A549 (cell line): ENCODE results near the gene TFR2. TPM values are rescaled to one million over a fixed set of nuclear protein-coding genes. Genes with fewer than 3 reads are reported as not detected.
A peak's percentile ranks its signal among the peaks of the same experiment; 100 is the strongest.

Source experiments
- ATAC-seq, 2 experiments: fragments of 200-7000 bp in 1 of 2; fragments of >200 bp in 1 of 2; cut with Nextera tagmentation in 1 of 2; cut with Tn5 transposase in 1 of 2; 3 replicates each; pipeline versions ENCODE4 v1.8.0 to v1.9.1; 2018 to 2020; ENCODE audit warnings: mild to moderate bottlenecking in 1 of 2, moderate library complexity in 1 of 2
- CTCF ChIA-PET: fragments of 300-600 bp; sonication (Branson Sonifier 250); formaldehyde crosslinking; extraction: SDS; loops from one replicate; lab custom pipeline; 2021; ENCODE audit warnings: antibody characterized with exemption, inconsistent platforms; lab: Yijun Ruan, JAX
- POLR2A ChIA-PET: fragments of 350-600 bp; formaldehyde crosslinking; extraction: SDS; loops from one replicate; lab custom pipeline; 2021; ENCODE audit warnings: antibody characterized with exemption, inconsistent platforms; lab: Yijun Ruan, JAX
- DNase-seq, 2 experiments: peaks; one replicate each; pipeline versions ENCODE4 v3.0.0 to v3.0.0-alpha.2; 2011 to 2016; ENCODE audit warnings: low read depth in 1 of 2, low spot score in 1 of 2
- FAIRE-seq: peaks from 2 replicates; lab custom pipeline; 2011; peaks lifted over from hg19 to GRCh38; lab: Jason Lieb, UNC
- H3K27ac ChIP-seq, 2 experiments: fragments of >200 bp; sonication (Bioruptor Twin); formaldehyde crosslinking; 3 replicates each; pipeline ENCODE4 v1.5.1; 2016 to 2017
- H3K4me1 ChIP-seq: fragments of >200 bp; sonication (Bioruptor Twin); formaldehyde crosslinking; 3 replicates; pipeline ENCODE4 v1.6.1; 2016
- H3K4me2 ChIP-seq: fragments of >200 bp; sonication (Bioruptor Twin); formaldehyde crosslinking; 3 replicates; pipeline ENCODE4 v1.6.1; 2016
- H3K4me3 ChIP-seq: fragments of >200 bp; sonication (Bioruptor Twin); formaldehyde crosslinking; 3 replicates; pipeline ENCODE4 v1.5.1; 2016
- H3K9me3 ChIP-seq: fragments of >200 bp; sonication (Bioruptor Twin); formaldehyde crosslinking; 3 replicates; pipeline ENCODE4 v1.6.1; 2016
- CHD4 ChIP-seq: fragments of 200-600 bp; sonication (generic); IDR thresholded peaks from 2 replicates; pipeline ENCODE4 v1.6.1; 2016; ENCODE audit warnings: antibody characterized with exemption, mild to moderate bottlenecking, borderline replicate concordance
- EHF ChIP-seq: fragments of 250-450 bp; sonication (Bioruptor Pico); IDR thresholded peaks from 2 replicates; pipeline ENCODE4 v1.5.0; 2020; ENCODE audit warnings: mild to moderate bottlenecking
- EHMT2 ChIP-seq: fragments of 200-600 bp; sonication (generic); IDR thresholded peaks from 2 replicates; pipeline ENCODE4 v1.6.1; 2016; ENCODE audit warnings: antibody characterized with exemption, low read depth, mild to moderate bottlenecking, moderate library complexity
- HDAC2 ChIP-seq: fragments of 200-600 bp; sonication (generic); IDR thresholded peaks from 2 replicates; pipeline ENCODE4 v1.6.1; 2016
- JUNB ChIP-seq: fragments of >200 bp; sonication (Bioruptor Twin); formaldehyde crosslinking; IDR thresholded peaks from 2 replicates; pipeline ENCODE4 v1.6.1; 2016
- MYC ChIP-seq: IDR thresholded peaks from 2 replicates; pipeline ENCODE4 v1.6.1; 2012; ENCODE audit warnings: mild to moderate bottlenecking, inconsistent platforms, low read length, improper control_type of control experiment, borderline replicate concordance
- RARB ChIP-seq: fragments of 250-450 bp; sonication (Bioruptor Pico); IDR thresholded peaks from 2 replicates; pipeline ENCODE4 v1.8.0; 2021; ENCODE audit warnings: mild to moderate bottlenecking, moderate library complexity
- RFX5 ChIP-seq: fragments of 450-650 bp; IDR thresholded peaks from 2 replicates; pipeline ENCODE4 v1.7.1; 2014; ENCODE audit warnings: antibody characterized with exemption, mild to moderate bottlenecking, moderate library complexity
- ZFP36 ChIP-seq: fragments of 450-650 bp; IDR thresholded peaks from 2 replicates; pipeline ENCODE4 v1.6.1; 2014; ENCODE audit warnings: borderline replicate concordance; ENCODE audit not compliant: partially characterized antibody
- ZNF302 ChIP-seq: fragments of 250-450 bp; sonication (Bioruptor Pico); IDR thresholded peaks from 2 replicates; pipeline ENCODE4 v1.9.0; 2021; ENCODE audit warnings: inconsistent platforms, mild to moderate bottlenecking, moderate library complexity
- ZSCAN20 ChIP-seq: fragments of 250-450 bp; sonication (Bioruptor Pico); IDR thresholded peaks from 2 replicates; pipeline ENCODE4 v1.8.0; 2022; ENCODE audit warnings: mild to moderate bottlenecking, moderate library complexity
- WGBS: methylation state at CpG from one replicate; pipeline ENCODE4 v1.1.6; 2017; ENCODE audit errors: missing lambda C conversion rate; 5-methylcytosine and 5-hydroxymethylcytosine counted together
- polyA plus RNA-seq, 4 experiments: library from polyadenylated mRNA; depleted of rRNA in 3 of 4; stranded (reverse); fragments of >200 nt; fragmentation: RNase III in 1 of 4; extraction: RNeasy Plus Mini Kit Qiagen cat#74134 plus additional on column Dnase treatment in 1 of 4; gene quantifications; 2 replicates in 3 of 4; 3 replicates in 1 of 4; pipeline ENCODE4 v1.2.3, GENCODE V29; 2011 to 2017
- TF ChIP-seq, protein P1 (sequence below): fragments of 150-350 bp; IDR thresholded peaks from 2 replicates; pipeline ENCODE4 v1.6.1; 2014; ENCODE audit warnings: low read depth, mild to moderate bottlenecking, low read length
- TF ChIP-seq, protein P2 (sequence below): fragments of >200 bp; sonication (Bioruptor Twin); formaldehyde crosslinking; IDR thresholded peaks from 3 replicates; pipeline ENCODE4 v1.5.1; 2016
- TF ChIP-seq, protein P3 (sequence below): fragments of 250-450 bp; sonication (Bioruptor Pico); IDR thresholded peaks from 2 replicates; pipeline ENCODE4 v1.5.0; 2021; ENCODE audit warnings: mild to moderate bottlenecking, moderate library complexity, borderline replicate concordance

TFR2 gene
- polyA plus RNA-seq, 2 of the 4 experiments (the other 2 are of a cell fraction) = 1.1 to 2.5 TPM

DNA sequence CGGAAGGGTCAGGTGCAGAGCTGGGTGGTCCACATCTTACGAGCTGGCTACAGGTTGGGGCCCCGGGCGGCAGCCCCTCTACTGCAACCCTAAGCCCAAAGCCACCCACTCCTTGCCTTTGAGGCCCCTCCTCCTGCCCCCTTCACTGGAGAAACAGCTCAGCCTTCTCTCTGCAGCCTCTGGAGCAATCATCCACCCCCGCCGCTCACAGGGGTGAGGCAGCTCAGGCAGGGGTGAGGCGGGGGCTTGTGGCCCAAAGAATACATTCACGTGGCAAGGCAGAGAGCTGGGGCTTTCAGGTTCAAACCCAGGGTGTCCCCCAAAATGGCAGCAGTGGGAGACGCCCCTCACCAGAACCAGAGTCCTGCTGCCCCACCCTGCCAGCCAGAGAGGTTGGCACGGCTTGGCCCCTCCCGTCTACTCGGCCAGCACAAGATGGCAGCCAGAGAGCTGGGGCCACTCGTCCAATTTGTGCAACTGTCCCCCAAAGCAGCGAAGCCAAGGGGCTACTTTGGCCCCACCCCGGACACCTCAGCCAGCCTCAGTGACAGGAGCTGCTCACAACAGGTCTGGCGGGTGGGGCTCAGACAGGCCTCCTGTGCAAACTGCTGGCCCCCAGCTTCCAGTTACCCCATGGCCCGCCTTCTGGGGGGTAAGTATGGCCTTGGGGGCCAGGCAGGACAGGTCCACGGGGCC, 39.4 kb upstream of the TFR2 start (continued):
- TF ChIP-seq, protein P1, sequence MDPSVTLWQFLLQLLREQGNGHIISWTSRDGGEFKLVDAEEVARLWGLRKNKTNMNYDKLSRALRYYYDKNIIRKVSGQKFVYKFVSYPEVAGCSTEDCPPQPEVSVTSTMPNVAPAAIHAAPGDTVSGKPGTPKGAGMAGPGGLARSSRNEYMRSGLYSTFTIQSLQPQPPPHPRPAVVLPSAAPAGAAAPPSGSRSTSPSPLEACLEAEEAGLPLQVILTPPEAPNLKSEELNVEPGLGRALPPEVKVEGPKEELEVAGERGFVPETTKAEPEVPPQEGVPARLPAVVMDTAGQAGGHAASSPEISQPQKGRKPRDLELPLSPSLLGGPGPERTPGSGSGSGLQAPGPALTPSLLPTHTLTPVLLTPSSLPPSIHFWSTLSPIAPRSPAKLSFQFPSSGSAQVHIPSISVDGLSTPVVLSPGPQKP = no peak
- no peak for TF ChIP-seq EHF (CRISPR knock-in tag)
- no peak for TF ChIP-seq JUNB
- TF ChIP-seq EHMT2 = no peak
- TF ChIP-seq ZSCAN20 (CRISPR knock-in tag) = no peak
- TF ChIP-seq RARB = no peak

DNA sequence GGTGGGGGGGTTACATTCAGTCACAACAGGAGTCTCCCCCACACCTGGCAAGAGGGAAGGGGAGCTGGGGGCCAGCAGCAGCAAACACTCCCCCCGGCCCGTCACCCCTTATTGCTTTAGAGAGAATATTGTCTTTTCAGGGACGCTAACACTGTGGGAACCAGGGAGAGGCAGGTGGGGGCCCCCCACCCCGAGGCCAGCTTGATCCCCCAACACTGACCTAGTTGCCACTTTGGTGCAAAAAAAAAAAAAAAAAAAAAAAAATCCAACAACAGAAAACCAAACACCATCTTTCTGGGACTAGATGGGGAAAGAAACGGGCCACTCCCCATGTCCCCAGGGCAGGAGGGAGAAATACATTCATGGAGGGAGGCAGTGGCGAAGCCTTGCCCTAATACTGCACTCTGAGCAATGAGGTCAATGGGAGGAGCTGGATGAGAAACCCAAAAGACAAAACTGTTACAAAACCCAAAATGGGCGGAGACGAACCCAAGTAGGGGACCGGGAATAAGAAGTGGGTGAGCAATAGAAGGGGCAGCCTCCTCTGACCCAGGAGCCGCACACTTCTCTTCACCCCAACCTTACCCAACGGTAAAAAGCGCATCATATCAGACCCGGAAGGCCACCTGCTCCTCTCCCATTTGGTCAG, 38.7 kb upstream of the TFR2 start:
- no peak overlapping the region for H3K4me3 ChIP-seq
- WGBS = 77% methylated on average over 13 of the region's 13 CpGs
- H3K4me1 ChIP-seq = peaks cover 35% of the 10 kb centered on the region
- POLR2A ChIA-PET = interaction anchor here (0.7 to 1.1 kb wide), 3 partner anchors 12 to 68 kb away, joined by 3 to 6 read pairs (median 5); partner anchors contain the start of genes MOSPD3 and POP7
- H3K4me2 ChIP-seq = no peak overlapping the region
- ATAC-seq (peak; percentile 11 to 29; a peak in 3 of 6 replicates), DNase-seq (peak in 1 of 2 experiments; percentile 49), FAIRE-seq (no peak)
- CTCF ChIA-PET = interaction anchor here (1.0 to 6.4 kb wide), 8 partner anchors 10 to 91 kb away, joined by 3 to 33 read pairs (median 5); partner anchors contain the start of genes MOSPD3 and POP7
- peak overlapping the region in 1 of 2 experiments; percentile 44; a peak in 2 of 6 replicates for H3K27ac ChIP-seq
- TF ChIP-seq ZNF302 (CRISPR knock-in tag) (no peak), RFX5 (no peak), CHD4 (no peak), ZFP36 (no peak), HDAC2 (no peak), MYC (no peak)
- TF ChIP-seq, protein P2, sequence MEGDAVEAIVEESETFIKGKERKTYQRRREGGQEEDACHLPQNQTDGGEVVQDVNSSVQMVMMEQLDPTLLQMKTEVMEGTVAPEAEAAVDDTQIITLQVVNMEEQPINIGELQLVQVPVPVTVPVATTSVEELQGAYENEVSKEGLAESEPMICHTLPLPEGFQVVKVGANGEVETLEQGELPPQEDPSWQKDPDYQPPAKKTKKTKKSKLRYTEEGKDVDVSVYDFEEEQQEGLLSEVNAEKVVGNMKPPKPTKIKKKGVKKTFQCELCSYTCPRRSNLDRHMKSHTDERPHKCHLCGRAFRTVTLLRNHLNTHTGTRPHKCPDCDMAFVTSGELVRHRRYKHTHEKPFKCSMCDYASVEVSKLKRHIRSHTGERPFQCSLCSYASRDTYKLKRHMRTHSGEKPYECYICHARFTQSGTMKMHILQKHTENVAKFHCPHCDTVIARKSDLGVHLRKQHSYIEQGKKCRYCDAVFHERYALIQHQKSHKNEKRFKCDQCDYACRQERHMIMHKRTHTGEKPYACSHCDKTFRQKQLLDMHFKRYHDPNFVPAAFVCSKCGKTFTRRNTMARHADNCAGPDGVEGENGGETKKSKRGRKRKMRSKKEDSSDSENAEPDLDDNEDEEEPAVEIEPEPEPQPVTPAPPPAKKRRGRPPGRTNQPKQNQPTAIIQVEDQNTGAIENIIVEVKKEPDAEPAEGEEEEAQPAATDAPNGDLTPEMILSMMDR = no peak
- TF ChIP-seq, protein P3, sequence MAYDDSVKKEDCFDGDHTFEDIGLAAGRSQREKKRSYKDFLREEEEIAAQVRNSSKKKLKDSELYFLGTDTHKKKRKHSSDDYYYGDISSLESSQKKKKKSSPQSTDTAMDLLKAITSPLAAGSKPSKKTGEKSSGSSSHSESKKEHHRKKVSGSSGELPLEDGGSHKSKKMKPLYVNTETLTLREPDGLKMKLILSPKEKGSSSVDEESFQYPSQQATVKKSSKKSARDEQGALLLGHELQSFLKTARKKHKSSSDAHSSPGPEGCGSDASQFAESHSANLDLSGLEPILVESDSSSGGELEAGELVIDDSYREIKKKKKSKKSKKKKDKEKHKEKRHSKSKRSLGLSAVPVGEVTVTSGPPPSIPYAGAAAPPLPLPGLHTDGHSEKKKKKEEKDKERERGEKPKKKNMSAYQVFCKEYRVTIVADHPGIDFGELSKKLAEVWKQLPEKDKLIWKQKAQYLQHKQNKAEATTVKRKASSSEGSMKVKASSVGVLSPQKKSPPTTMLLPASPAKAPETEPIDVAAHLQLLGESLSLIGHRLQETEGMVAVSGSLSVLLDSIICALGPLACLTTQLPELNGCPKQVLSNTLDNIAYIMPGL (CRISPR knock-in tag) = no peak
- TF ChIP-seq, protein P1 = no peak
- H3K9me3 ChIP-seq = no peaks in the 10 kb centered on the region
